ENCODE data around the gene INPP5D.

Gene INPP5D

DNA sequence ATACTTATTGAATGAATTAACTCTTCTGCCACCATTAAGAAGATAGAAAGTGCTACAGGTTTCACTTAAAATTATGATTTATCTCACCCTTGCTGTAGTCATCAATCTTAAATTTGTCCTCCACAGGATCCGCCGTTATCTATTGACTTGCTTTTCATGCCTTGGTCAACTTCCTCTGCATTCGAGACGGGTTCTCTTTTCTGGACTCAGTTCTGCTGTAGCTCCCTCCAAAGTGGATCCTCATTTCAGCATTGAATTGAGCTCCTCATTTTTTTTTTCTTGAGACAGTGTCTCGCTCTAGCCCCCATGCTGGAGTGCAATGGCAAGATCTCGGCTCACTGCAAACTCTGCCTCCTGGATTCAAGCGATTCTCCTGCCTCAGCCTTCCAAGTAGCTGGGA is 27.6 kb downstream of the INPP5D start:
- DNase-seq = no peak
- Histone ChIP-seq H3K36me3 (no peaks in the 10 kb centered on the region), H3K27ac (no peak overlapping the region), H3K4me3 (ENCODE audit: low read depth, low read length) (no peak overlapping the region), H3K27me3 (ENCODE audit: insufficient read depth, low read depth, severe bottlenecking) (no peaks in the 10 kb centered on the region), H3K9me3 (ENCODE audit: severe bottlenecking) (no peaks in the 10 kb centered on the region)
- TF ChIP-seq, protein P1, sequence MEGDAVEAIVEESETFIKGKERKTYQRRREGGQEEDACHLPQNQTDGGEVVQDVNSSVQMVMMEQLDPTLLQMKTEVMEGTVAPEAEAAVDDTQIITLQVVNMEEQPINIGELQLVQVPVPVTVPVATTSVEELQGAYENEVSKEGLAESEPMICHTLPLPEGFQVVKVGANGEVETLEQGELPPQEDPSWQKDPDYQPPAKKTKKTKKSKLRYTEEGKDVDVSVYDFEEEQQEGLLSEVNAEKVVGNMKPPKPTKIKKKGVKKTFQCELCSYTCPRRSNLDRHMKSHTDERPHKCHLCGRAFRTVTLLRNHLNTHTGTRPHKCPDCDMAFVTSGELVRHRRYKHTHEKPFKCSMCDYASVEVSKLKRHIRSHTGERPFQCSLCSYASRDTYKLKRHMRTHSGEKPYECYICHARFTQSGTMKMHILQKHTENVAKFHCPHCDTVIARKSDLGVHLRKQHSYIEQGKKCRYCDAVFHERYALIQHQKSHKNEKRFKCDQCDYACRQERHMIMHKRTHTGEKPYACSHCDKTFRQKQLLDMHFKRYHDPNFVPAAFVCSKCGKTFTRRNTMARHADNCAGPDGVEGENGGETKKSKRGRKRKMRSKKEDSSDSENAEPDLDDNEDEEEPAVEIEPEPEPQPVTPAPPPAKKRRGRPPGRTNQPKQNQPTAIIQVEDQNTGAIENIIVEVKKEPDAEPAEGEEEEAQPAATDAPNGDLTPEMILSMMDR (IDR thresholded peaks at IDR 0.05; ENCODE audit: low read depth, low read length) = no peak

DNA sequence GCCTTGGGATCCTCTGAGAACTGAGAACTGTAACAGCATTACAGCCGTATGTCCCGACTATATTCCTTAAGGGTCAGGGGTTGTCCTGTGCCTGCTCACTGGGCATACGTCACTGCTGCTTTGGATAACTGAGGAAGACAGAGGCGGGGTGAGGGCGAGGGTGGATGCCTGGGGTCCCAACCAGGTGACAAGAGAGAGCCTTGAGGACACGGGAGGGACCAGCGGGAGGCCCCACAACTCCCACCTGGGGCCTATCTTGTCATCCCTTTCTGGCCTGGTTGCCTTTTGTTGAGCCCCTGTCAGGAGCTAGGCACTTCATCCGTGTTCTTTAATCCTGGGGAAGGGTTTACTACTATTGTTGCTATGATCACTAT is 28.8 kb downstream of the INPP5D start:
- no peak for DNase-seq
- TF ChIP-seq, protein P1 (IDR thresholded peaks at IDR 0.05; ENCODE audit: low read depth, low read length) = no peak
- Histone ChIP-seq H3K36me3 (no peaks in the 10 kb centered on the region), H3K27me3 (ENCODE audit: insufficient read depth, low read depth, severe bottlenecking) (no peaks in the 10 kb centered on the region), H3K4me3 (ENCODE audit: low read depth, low read length) (no peak overlapping the region), H3K27ac (no peak overlapping the region), H3K9me3 (ENCODE audit: severe bottlenecking) (no peaks in the 10 kb centered on the region)

DNA sequence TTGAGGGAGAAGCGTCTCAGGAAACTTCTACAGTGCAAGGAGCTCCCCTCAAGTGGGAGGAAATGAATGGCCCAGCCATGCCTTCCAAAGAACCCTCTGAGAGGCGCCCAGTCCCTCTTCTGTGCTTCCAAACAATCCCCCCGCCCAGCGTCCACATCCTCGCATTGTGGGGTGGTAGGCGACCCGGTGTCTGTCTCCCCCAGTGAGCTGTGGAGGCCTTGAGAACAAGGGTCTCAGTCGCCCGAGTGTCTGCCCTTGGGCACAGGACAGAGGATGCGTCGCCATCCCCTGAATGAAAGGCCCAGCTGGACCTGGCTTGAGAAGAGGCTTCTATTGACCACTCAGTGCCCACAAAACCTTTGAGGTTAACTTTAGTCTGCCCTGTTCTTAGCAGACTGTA is 29.7 kb downstream of the INPP5D start:
- no peak for DNase-seq
- H3K27ac ChIP-seq = no peak overlapping the region
- no peak overlapping the region for H3K4me3 ChIP-seq (ENCODE audit: low read depth, low read length)
- H3K36me3 ChIP-seq = no peaks in the 10 kb centered on the region
- no peaks in the 10 kb centered on the region for H3K27me3 ChIP-seq (ENCODE audit: insufficient read depth, low read depth, severe bottlenecking)
- TF ChIP-seq, protein P1 (IDR thresholded peaks at IDR 0.05; ENCODE audit: low read depth, low read length) = no peak
- no peaks in the 10 kb centered on the region for H3K9me3 ChIP-seq (ENCODE audit: severe bottlenecking)

DNA sequence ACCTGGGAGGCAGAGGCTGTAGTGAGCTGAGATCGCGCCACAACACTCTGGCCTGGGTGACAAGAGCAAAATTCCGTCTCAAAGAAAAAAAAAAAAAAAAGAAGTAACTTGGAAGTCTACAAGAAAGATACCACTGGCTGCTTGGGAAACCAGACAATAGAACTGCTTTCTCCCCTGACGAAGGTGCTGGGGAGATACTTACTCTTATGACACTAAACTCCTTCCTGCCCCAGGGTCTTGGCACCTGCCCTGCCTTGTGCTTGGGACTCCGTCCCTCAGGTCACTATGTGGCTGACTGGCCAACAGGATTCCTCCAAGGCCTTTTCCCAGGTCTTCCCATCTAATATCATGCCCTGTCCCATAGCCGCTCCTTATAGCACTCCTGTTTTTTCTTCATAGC is 30.7 kb downstream of the INPP5D start:
- Histone ChIP-seq H3K27ac (no peak overlapping the region), H3K27me3 (ENCODE audit: insufficient read depth, low read depth, severe bottlenecking) (no peaks in the 10 kb centered on the region), H3K9me3 (ENCODE audit: severe bottlenecking) (no peaks in the 10 kb centered on the region), H3K36me3 (no peaks in the 10 kb centered on the region), H3K4me3 (ENCODE audit: low read depth, low read length) (no peak overlapping the region)
- TF ChIP-seq, protein P1 (IDR thresholded peaks at IDR 0.05; ENCODE audit: low read depth, low read length) = no peak
- no peak for DNase-seq

DNA sequence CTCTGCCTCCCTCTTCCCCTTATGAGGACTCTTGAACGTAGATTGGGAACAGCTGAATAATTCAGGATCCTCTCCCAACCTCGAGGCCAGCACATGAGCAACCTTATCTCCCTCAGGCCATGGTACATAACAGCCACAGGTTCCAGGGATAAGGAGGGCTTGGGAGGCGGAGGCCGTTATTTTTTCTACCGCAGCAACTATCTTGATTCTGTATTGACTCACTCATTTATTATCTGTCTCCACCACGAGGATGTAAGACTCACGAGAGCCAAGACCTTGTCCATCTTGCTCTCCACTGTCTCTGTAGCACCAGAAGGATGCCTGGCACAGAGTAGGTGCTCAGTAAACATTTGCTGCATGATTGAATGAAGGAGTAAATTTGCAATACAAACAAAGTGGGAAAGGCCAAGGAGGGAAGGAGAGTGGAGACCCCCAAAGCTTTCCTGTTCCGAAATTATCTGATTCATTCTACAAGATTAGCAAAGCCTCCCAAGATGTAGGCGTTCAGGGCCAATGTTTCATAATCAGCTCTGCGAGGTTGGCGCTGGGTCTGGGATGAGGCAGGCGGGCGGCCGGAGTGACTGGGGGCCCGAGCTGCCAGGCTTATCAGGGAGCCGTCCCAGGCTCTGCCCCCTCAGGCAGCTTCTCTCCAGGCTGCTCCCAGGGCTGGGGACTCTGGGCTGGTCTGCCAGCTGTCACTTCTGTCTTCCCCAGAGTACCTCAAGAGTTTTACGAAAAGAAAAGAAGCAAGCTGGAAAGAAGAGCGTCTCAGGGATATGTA is 31.6 kb downstream of the INPP5D start:
- no peak overlapping the region for H3K27ac ChIP-seq
- H3K4me3 ChIP-seq (ENCODE audit: low read depth, low read length) = no peak overlapping the region
- H3K9me3 ChIP-seq (ENCODE audit: severe bottlenecking) = no peaks in the 10 kb centered on the region
- DNase-seq = no peak
- TF ChIP-seq, protein P1 (IDR thresholded peaks at IDR 0.05; ENCODE audit: low read depth, low read length) = no peak
- H3K27me3 ChIP-seq (ENCODE audit: insufficient read depth, low read depth, severe bottlenecking) = no peaks in the 10 kb centered on the region
- H3K36me3 ChIP-seq = no peaks in the 10 kb centered on the region

Data from WERI-Rb-1 (cell line).